Thyroid gland (tissue), 4 donors: ENCODE results near the gene FAM20A. TPM values are rescaled to one million over a fixed set of nuclear protein-coding genes. Genes with fewer than 3 reads are reported as not detected.

ENCODE experiments used
- DNase-seq, 2 donors: peaks; one replicate each; pipeline ENCODE4 v3.0.0-alpha.2; 2019
- H3K27ac ChIP-seq, 3 donors: fragments of 200-600 bp; sonication (generic); 1 replicate in 2 of 3; 2 replicates in 1 of 3; pipeline ENCODE4 v1.5.1; 2016 to 2019; ENCODE audit warnings: mild to moderate bottlenecking in 1 of 3, moderate library complexity in 1 of 3
- H3K27me3 ChIP-seq: fragments of 200-600 bp; sonication (generic); one replicate; pipeline ENCODE4 v1.5.1; 2019
- H3K36me3 ChIP-seq, 2 donors: fragments of 200-600 bp; sonication (generic); one replicate each; pipeline ENCODE4 v1.5.1; 2016 to 2019
- H3K4me1 ChIP-seq, 2 donors: fragments of 200-600 bp; sonication (generic); one replicate each; pipeline ENCODE4 v1.5.1; 2017 to 2019
- H3K4me3 ChIP-seq, 3 donors: fragments of 200-600 bp; sonication (generic); replicated peaks in 1 of 3; 1 replicate in 2 of 3; 2 replicates in 1 of 3; pipeline ENCODE4 v1.5.1; 2016; ENCODE audit warnings: mild to moderate bottlenecking in 1 of 3
- H3K9me3 ChIP-seq: fragments of 200-600 bp; sonication (generic); one replicate; pipeline ENCODE4 v1.5.1; 2017
- POLR2A ChIP-seq, 2 donors: fragments of 450-650 bp; IDR thresholded peaks; one replicate each; pipeline ENCODE4 v1.6.1; 2017; ENCODE audit warnings: antibody characterized with exemption in 2 of 2, mild to moderate bottlenecking in 2 of 2, moderate library complexity in 1 of 2
- WGBS, 2 donors: methylation state at CpG; one replicate each; pipeline ENCODE4 v1.1.5; 2017; 5-methylcytosine and 5-hydroxymethylcytosine counted together
- intact Hi-C: fragments of 100-400 bp; cut with DNase I; formaldehyde crosslinking; loops from one replicate; pipeline ENCODE4 v1.15.1; 2023
- total RNA-seq, 4 donors: library from RNA; depleted of rRNA; stranded (reverse); fragments of >200 nt; gene quantifications; one replicate each; pipeline ENCODE4 v1.2.3, GENCODE V29; 2016
- TF ChIP-seq, protein P1 (sequence below), 6 experiments: fragments of 200-600 bp in 3 of 6; fragments of 450-650 bp in 3 of 6; sonication (generic) in 3 of 6; IDR thresholded peaks; one replicate each; pipeline ENCODE4 v1.5.1; 2016 to 2019; ENCODE audit warnings: antibody characterized with exemption in 6 of 6, mild to moderate bottlenecking in 2 of 6, inconsistent platforms in 1 of 6, moderate library complexity in 1 of 6

FAM20A gene
- total RNA-seq, 4 donors from 2014 or later, result 7.6 to 20.8 (median 14.1) TPM

GRCh38 chr17:68627956-68628575 is 26.9 kb upstream of the FAM20A start:
- 49 to 59% methylated on average over 4 of the region's 4 CpGs for WGBS, 2 donors
- Histone ChIP-seq H3K4me3 (no peak overlapping the region), H3K9me3 (no peaks in the 10 kb centered on the region), H3K36me3 (no peaks in the 10 kb centered on the region), H3K27me3 (no peaks in the 10 kb centered on the region), H3K27ac (peak overlapping the region in 2 of 3 donors; percentile 26 to 30), H3K4me1 (peaks cover 8 to 16% of the 10 kb centered on the region in 2 donors)
- TF ChIP-seq, protein P1, sequence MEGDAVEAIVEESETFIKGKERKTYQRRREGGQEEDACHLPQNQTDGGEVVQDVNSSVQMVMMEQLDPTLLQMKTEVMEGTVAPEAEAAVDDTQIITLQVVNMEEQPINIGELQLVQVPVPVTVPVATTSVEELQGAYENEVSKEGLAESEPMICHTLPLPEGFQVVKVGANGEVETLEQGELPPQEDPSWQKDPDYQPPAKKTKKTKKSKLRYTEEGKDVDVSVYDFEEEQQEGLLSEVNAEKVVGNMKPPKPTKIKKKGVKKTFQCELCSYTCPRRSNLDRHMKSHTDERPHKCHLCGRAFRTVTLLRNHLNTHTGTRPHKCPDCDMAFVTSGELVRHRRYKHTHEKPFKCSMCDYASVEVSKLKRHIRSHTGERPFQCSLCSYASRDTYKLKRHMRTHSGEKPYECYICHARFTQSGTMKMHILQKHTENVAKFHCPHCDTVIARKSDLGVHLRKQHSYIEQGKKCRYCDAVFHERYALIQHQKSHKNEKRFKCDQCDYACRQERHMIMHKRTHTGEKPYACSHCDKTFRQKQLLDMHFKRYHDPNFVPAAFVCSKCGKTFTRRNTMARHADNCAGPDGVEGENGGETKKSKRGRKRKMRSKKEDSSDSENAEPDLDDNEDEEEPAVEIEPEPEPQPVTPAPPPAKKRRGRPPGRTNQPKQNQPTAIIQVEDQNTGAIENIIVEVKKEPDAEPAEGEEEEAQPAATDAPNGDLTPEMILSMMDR (IDR thresholded peaks at IDR 0.05), result no peak
- no peak for TF ChIP-seq POLR2A (IDR thresholded peaks at IDR 0.05)
- intact Hi-C loops, result no loop called here
- DNase-seq, result peak; percentile 10 to 12

GRCh38 chr17:68624381-68624780 is 23.2 kb upstream of the FAM20A start:
- H3K27ac ChIP-seq, result no peak overlapping the region
- no peaks in the 10 kb centered on the region for H3K36me3 ChIP-seq
- DNase-seq, result no peak
- no peaks in the 10 kb centered on the region for H3K27me3 ChIP-seq
- peaks cover 8 to 16% of the 10 kb centered on the region in 2 donors for H3K4me1 ChIP-seq
- H3K4me3 ChIP-seq, result no peak overlapping the region
- WGBS, 2 donors, result 92% methylated on average over 1 of the region's 1 CpG
- H3K9me3 ChIP-seq, result no peaks in the 10 kb centered on the region
- TF ChIP-seq, protein P1 (IDR thresholded peaks at IDR 0.05), result no peak
- TF ChIP-seq POLR2A (IDR thresholded peaks at IDR 0.05), result no peak
- intact Hi-C loops, result no loop called here

DNA sequence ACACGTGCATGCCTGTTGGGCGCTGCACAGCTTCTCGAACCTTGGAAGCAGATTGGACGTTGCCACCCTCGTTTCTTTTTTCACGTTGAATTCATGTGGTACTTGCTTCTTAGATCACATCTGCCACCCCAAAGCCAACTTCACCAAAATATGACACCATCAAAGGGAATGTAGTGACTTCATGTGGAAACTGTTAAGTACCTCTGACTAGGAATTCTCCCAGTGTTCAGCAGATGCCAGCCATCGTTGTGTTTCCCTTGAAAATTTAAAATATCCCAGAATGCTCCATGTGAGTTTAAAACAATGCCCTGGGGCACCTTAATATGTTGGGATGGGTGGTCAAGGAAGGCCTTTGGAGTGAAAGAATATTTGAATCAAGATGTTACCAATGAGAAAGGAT is 22.6 kb upstream of the FAM20A start:
- intact Hi-C loops, result no loop called here
- 74 to 79% methylated on average over 7 of the region's 7 CpGs for WGBS, 2 donors
- Histone ChIP-seq H3K27ac (no peak overlapping the region), H3K4me1 (peaks cover 8 to 16% of the 10 kb centered on the region in 2 donors), H3K4me3 (no peak overlapping the region), H3K9me3 (no peaks in the 10 kb centered on the region), H3K27me3 (no peaks in the 10 kb centered on the region), H3K36me3 (no peaks in the 10 kb centered on the region)
- no peak for TF ChIP-seq POLR2A (IDR thresholded peaks at IDR 0.05)
- TF ChIP-seq, protein P1 (IDR thresholded peaks at IDR 0.05), result no peak
- DNase-seq, result no peak

DNA sequence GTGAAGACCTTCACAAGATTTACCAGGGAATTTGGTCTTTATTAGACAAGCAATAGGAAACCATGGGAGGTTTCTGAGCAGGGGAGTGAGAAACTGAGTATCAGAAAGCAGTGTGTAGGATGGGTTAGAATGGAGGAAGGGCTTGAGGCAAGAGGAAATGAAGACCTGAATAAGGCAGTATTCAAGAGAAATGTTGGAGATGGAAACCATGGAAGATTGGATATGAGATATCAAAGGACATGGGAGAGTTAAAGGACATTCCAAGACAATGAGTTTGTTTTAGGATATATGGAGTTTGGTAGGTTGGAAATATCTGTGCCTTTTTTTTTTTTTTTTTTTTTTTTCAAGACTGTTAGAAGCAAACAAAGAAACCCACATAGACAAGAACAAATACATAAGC is 21.3 kb upstream of the FAM20A start:
- intact Hi-C loops, result no loop called here
- no peaks in the 10 kb centered on the region for H3K27me3 ChIP-seq
- H3K36me3 ChIP-seq, result no peaks in the 10 kb centered on the region
- H3K4me3 ChIP-seq, result no peak overlapping the region
- no peak for DNase-seq
- no peak overlapping the region for H3K27ac ChIP-seq
- no peak for TF ChIP-seq POLR2A (IDR thresholded peaks at IDR 0.05)
- TF ChIP-seq, protein P1 (IDR thresholded peaks at IDR 0.05), result no peak
- peaks cover 0 to 5% of the 10 kb centered on the region in 2 donors for H3K4me1 ChIP-seq
- H3K9me3 ChIP-seq, result no peaks in the 10 kb centered on the region

DNA sequence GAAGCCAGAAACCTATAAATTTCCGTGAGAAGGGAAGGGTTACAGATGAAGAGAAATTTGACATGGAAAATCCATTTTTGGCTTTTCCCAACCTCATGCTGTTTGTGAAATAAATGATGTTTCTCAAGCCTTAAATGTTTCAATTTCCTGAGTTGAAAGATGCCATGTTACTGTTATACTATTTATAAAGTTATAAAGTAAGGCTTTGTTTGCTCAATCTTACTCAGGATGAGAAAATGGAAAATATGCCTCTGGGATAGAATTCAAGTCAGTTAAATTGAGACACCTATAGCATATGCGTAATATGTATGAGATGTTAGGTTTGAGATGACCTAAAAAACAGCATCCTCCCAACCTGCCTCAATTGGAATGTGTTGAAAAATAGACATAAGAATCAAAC is 19.9 kb upstream of the FAM20A start:
- 81% methylated on average over 2 of the region's 2 CpGs for WGBS, 2 donors
- TF ChIP-seq POLR2A (IDR thresholded peaks at IDR 0.05), result no peak
- TF ChIP-seq, protein P1 (IDR thresholded peaks at IDR 0.05), result no peak
- Histone ChIP-seq H3K36me3 (no peaks in the 10 kb centered on the region), H3K4me1 (no peaks in the 10 kb centered on the region), H3K27ac (no peak overlapping the region), H3K9me3 (no peaks in the 10 kb centered on the region), H3K4me3 (no peak overlapping the region), H3K27me3 (no peaks in the 10 kb centered on the region)
- intact Hi-C loops, result no loop called here
- DNase-seq, result no peak
